Erythroblast (primary cell): Measurements from ENCODE around the gene OLFM1.

ENCODE experiments used
- GATA1 ChIP-seq: IDR thresholded peaks from 2 replicates; pipeline ENCODE4 v1.6.1; 2011; ENCODE audit warnings: low read depth, mild to moderate bottlenecking, control low read depth, low read length, moderate library complexity
- POLR2A ChIP-seq: IDR thresholded peaks from 2 replicates; pipeline ENCODE4 v1.6.1; 2011; ENCODE audit warnings: mild to moderate bottlenecking, low read length

DNA sequence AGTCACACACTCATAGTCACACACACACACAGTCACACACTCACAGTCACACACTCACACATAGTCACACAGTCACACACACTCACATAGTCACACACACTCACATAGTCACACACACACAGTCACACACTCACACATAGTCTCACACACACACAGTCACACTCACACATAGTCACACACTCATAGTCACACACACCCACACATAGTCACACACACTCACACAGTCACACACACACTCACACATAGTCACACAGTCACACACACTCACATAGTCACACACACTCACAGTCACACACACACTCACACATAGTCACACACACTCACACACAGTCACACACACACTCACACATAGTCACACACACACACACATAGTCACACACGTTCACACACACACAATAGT lies 4.1 kb downstream of the OLFM1 start:
- TF ChIP-seq POLR2A (no peak), GATA1 (no peak)
